Natural killer cell treated with Interleukin-12 subunit alpha and Interleukin-12 subunit beta and Interleukin-15 and Interleukin-18, amount 100 ng/mL, for 72 hours (primary cell): ENCODE data around the gene EYA2. TPM values are rescaled to one million over a fixed set of nuclear protein-coding genes. Genes with fewer than 3 reads are reported as not detected.
A peak's percentile ranks its signal among the peaks of the same experiment; 100 is the strongest.

Source experiments
- ATAC-seq, 2 donors: fragments of 150-1000 bp; cut with Tn5 transposase in 1 of 2; sonication (Bioruptor Pico), chemical (Tn5 transposase) in 1 of 2; 2 replicates each; pipeline ENCODE4 v1.10.0; 2021
- DNase-seq: peaks from one replicate; pipeline ENCODE4 v3.0.0; 2022; ENCODE audit warnings: low spot score
- H3K27ac Mint-ChIP-seq, 2 donors: 1 replicate in 1 of 2; 2 replicates in 1 of 2; pipeline ENCODE4 v1.8.0; 2022; ENCODE audit warnings: mixed read lengths in 2 of 2, mild to moderate bottlenecking in 1 of 2, moderate library complexity in 1 of 2
- H3K27me3 Mint-ChIP-seq, 2 donors: 1 replicate in 1 of 2; 2 replicates in 1 of 2; pipeline ENCODE4 v1.8.0; 2022; ENCODE audit warnings: mixed read lengths in 2 of 2
- H3K36me3 Mint-ChIP-seq: one replicate; pipeline ENCODE4 v1.8.0; 2022; ENCODE audit warnings: mixed read lengths
- H3K4me1 Mint-ChIP-seq, 2 donors: 1 replicate in 1 of 2; 2 replicates in 1 of 2; pipeline ENCODE4 v1.8.0; 2022; ENCODE audit warnings: low read depth in 2 of 2, mixed read lengths in 2 of 2, mild to moderate bottlenecking in 1 of 2
- H3K4me3 Mint-ChIP-seq: one replicate; pipeline ENCODE4 v1.8.0; 2022; ENCODE audit warnings: mixed read lengths
- H3K9me3 Mint-ChIP-seq: 2 replicates; pipeline ENCODE4 v1.8.0; 2022; ENCODE audit warnings: mixed read lengths
- total RNA-seq, 2 donors: library from RNA; stranded (reverse); gene quantifications; one replicate each; pipeline ENCODE4 v1.2.3, GENCODE V29; 2022

Gene EYA2
- total RNA-seq, 2 donors from 2014 or later = 0.17 TPM; not detected in 1

- no peaks in the 10 kb centered on the region for H3K27me3 Mint-ChIP-seq
- ATAC-seq = no peak
- peaks cover 0 to 8% of the 10 kb centered on the region in 2 donors for H3K4me1 Mint-ChIP-seq
- no peak overlapping the region for H3K4me3 Mint-ChIP-seq
- DNase-seq = no peak
- H3K36me3 Mint-ChIP-seq = peaks cover 15% of the 10 kb centered on the region
- peak overlapping the region in 1 of 2 donors; percentile 54 for H3K27ac Mint-ChIP-seq
- H3K9me3 Mint-ChIP-seq = no peaks in the 10 kb centered on the region
Measured at GRCh38 chr20:47230811-47231256, 336.2 kb downstream of the EYA2 start.

GRCh38 chr20:47231382-47232039 lies 336.9 kb downstream of the EYA2 start:
- peaks cover 0 to 8% of the 10 kb centered on the region in 2 donors for H3K4me1 Mint-ChIP-seq
- ATAC-seq (no peak), DNase-seq (no peak)
- H3K36me3 Mint-ChIP-seq = peaks cover 17% of the 10 kb centered on the region
- no peak overlapping the region for H3K4me3 Mint-ChIP-seq
- no peaks in the 10 kb centered on the region for H3K9me3 Mint-ChIP-seq
- H3K27ac Mint-ChIP-seq = no peak overlapping the region
- H3K27me3 Mint-ChIP-seq = no peaks in the 10 kb centered on the region

- peaks cover 17% of the 10 kb centered on the region for H3K36me3 Mint-ChIP-seq
Measured at GRCh38 chr20:47232518-47232917, 337.9 kb downstream of the EYA2 start.

GRCh38 chr20:47233333-47234188 lies 338.9 kb downstream of the EYA2 start:
- Mint-ChIP-seq H3K9me3 (no peaks in the 10 kb centered on the region), H3K4me3 (no peak overlapping the region), H3K27ac (no peak overlapping the region), H3K36me3 (peaks cover 17% of the 10 kb centered on the region), H3K27me3 (no peaks in the 10 kb centered on the region), H3K4me1 (peaks cover 0 to 8% of the 10 kb centered on the region in 2 donors)
- ATAC-seq = no peak
- DNase-seq = no peak

More at GRCh38 chr20:47232518-47232917, 337.9 kb downstream of the EYA2 start:
- Mint-ChIP-seq H3K27me3 (no peaks in the 10 kb centered on the region), H3K4me1 (peaks cover 0 to 8% of the 10 kb centered on the region in 2 donors), H3K27ac (no peak overlapping the region), H3K4me3 (no peak overlapping the region), H3K9me3 (no peaks in the 10 kb centered on the region)
- DNase-seq = no peak
- ATAC-seq = no peak

- Mint-ChIP-seq H3K4me3 (no peak overlapping the region), H3K27ac (no peak overlapping the region), H3K36me3 (peaks cover 17% of the 10 kb centered on the region), H3K27me3 (no peaks in the 10 kb centered on the region), H3K9me3 (no peaks in the 10 kb centered on the region), H3K4me1 (peaks cover 0 to 8% of the 10 kb centered on the region in 2 donors)
- DNase-seq (no peak), ATAC-seq (no peak)
Measured at GRCh38 chr20:47235111-47235510, 340.5 kb downstream of the EYA2 start.

- Mint-ChIP-seq H3K4me1 (peaks cover 0 to 3% of the 10 kb centered on the region in 2 donors), H3K9me3 (no peaks in the 10 kb centered on the region), H3K27ac (no peak overlapping the region), H3K36me3 (peaks cover 11% of the 10 kb centered on the region), H3K27me3 (no peaks in the 10 kb centered on the region), H3K4me3 (no peak overlapping the region)
- no peak for ATAC-seq
- no peak for DNase-seq
Measured at GRCh38 chr20:47235853-47236638, 341.4 kb downstream of the EYA2 start.

- H3K4me1 Mint-ChIP-seq = peaks cover 0 to 6% of the 10 kb centered on the region in 2 donors
- ATAC-seq (no peak), DNase-seq (no peak)
- no peaks in the 10 kb centered on the region for H3K9me3 Mint-ChIP-seq
- H3K4me3 Mint-ChIP-seq = no peak overlapping the region
- H3K27me3 Mint-ChIP-seq = no peaks in the 10 kb centered on the region
- H3K27ac Mint-ChIP-seq = no peak overlapping the region
- peaks cover 6% of the 10 kb centered on the region for H3K36me3 Mint-ChIP-seq
Measured at GRCh38 chr20:47236639-47236900, 341.9 kb downstream of the EYA2 start.

GRCh38 chr20:47237715-47238114 lies 343.1 kb downstream of the EYA2 start:
- Mint-ChIP-seq H3K9me3 (no peaks in the 10 kb centered on the region), H3K27me3 (no peaks in the 10 kb centered on the region), H3K4me3 (no peak overlapping the region), H3K27ac (peak overlapping the region in 1 of 2 donors; percentile 41), H3K36me3 (peaks cover 4% of the 10 kb centered on the region), H3K4me1 (peaks cover 0 to 3% of the 10 kb centered on the region in 2 donors)
- DNase-seq (no peak), ATAC-seq (no peak)

Other genes starting within 250 kb of the EYA2 start
- gene SLC13A3, start 243.4 kb upstream of the EYA2 start, total RNA-seq = under 1 TPM; 0.47 to 0.55 TPM
- 10 to 100 TPM; 14.1 to 16.8 TPM for gene TP53RK, start 205.4 kb upstream of the EYA2 start, total RNA-seq
- gene SLC2A10, start 185.2 kb upstream of the EYA2 start, total RNA-seq = 1 to 10 TPM in 1 of 2 donors, under 1 TPM in 1; 0.64 to 1.5 TPM